GM19467 (cell line): ENCODE results near the gene CRNKL1.

Experiments used
- ATAC-seq: cut with Tn5 transposase; IDR thresholded peaks from one replicate; pipeline ENCODE4 v1.9.1; 2021; ENCODE audit warnings: mild to moderate bottlenecking, moderate library complexity; ENCODE audit not compliant: unreplicated experiment

The CRNKL1 gene

DNA sequence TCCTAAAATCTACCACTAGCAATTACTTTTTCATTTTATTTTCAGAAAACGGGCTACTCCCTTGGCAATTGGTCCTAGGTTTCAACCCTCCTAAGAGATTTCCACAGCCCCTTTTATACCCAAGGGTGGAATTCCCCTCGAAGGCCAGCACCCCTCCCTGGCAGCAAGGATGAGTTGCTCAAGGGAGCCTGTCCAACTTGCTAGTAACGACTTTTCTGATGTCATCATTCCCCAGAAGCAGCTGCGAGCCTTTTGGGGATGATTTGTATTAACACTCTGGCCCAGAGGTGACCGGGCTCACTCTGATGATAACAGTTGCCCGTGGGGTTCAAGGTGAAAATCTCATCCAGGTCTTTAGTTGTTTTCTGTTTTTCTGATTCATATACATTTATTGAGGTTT lies 65.8 kb downstream of the CRNKL1 start:
- no peak for ATAC-seq
